ENCODE measurements around the gene PSMD3.

Gene PSMD3

DNA sequence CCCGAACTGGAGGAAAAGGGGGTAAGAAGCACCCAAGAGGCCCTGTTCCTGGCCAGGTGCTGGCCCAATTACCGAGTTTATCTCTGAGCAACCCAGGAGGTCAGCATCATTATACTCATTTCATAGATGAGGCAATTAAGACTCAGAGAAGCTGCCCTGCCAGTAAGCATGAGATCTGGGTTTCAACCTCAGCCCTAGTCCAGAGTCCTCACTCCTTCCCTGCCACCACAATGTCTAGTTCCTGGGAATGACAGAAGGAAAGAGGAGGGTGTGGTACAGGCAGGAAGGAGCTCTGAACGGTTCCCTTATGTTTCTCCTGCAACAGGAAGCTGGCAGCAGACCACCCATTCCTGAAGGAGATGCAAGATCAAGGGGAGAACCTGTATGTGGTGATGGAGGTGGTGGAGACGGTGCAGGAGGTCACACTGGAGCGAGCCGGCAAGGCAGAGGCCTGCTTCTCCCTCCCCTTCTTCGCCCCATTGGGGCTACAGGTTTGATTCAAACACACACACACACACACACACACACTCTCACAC, 10.4 kb upstream of the PSMD3 start:
- H3K27me3 Mint-ChIP-seq = peaks cover 92% of the 10 kb centered on the region
- CTCF ChIA-PET = interaction anchor here (1.5 kb wide), 1 partner anchor 10 kb away, joined by 4 read pairs; the partner anchor contains the start of gene PSMD3
- no peak overlapping the region for H3K4me3 Mint-ChIP-seq
- DNase-seq = no peak
- H3K9me3 Mint-ChIP-seq = no peaks in the 10 kb centered on the region
- peaks cover 8% of the 10 kb centered on the region for H3K4me1 Mint-ChIP-seq
- no peak overlapping the region for H3K27ac Mint-ChIP-seq
- no peaks in the 10 kb centered on the region for H3K36me3 Mint-ChIP-seq

DNA sequence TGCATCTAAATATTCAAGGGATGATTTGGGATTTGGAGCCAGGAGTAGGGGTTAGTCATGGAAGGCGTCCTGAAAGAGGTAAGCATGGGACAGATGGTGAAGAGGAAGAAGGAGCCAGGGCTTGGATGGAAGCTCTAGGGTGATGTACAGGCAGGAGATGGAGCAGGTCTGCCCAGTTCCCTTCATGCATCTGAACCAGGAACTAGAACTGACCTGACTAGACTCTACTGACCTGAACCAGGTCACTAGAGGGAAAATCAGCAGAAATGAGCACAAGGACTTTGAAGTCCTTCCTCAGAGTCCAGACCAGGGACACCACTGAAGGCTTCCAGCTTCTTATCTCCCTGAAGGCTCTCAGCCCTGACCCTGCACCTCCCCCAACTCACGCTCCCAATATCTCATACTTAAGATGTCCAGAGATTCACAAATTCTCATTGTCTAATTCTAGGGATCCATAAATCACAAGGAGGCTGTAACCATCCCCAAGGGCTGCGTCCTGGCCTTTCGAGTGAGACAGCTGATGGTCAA, 9.5 kb upstream of the PSMD3 start:
- Mint-ChIP-seq H3K27me3 (peaks cover 91% of the 10 kb centered on the region), H3K27ac (no peak overlapping the region), H3K36me3 (no peaks in the 10 kb centered on the region), H3K4me3 (no peak overlapping the region), H3K4me1 (peaks cover 8% of the 10 kb centered on the region), H3K9me3 (no peaks in the 10 kb centered on the region)
- CTCF ChIA-PET = interaction anchor here (1.2 to 1.5 kb wide), 2 partner anchors 10 to 12 kb away, joined by 3 to 4 read pairs; partner anchors contain the start of gene PSMD3
- DNase-seq = no peak

DNA sequence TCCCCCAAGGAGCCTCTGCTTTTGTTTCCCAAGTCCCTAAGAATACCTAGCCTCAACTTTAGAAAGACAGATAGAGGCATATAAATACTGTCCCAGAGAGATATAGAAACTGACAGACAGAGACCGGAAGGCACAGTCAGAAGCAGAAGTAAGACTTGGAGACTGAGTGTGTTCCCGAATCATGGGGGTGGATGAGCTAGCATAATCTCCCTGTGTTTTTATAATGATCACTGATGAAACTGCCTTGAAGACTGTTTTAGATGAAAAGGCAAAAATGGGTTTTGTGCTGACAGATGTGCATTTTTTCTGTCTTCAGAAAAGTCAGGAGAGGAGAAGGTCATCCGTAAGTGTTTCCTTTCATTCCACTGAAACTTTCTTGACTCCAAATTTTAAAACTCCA, 8.3 kb upstream of the PSMD3 start:
- CTCF ChIA-PET = interaction anchor here (1.0 to 1.2 kb wide), 2 partner anchors 13 to 41 kb away, joined by 3 read pairs; no protein-coding TSS in a partner anchor
- no peak for DNase-seq
- H3K9me3 Mint-ChIP-seq = no peaks in the 10 kb centered on the region
- H3K36me3 Mint-ChIP-seq = no peaks in the 10 kb centered on the region
- H3K4me1 Mint-ChIP-seq = peaks cover 5% of the 10 kb centered on the region
- H3K4me3 Mint-ChIP-seq = no peak overlapping the region
- peaks cover 89% of the 10 kb centered on the region for H3K27me3 Mint-ChIP-seq
- H3K27ac Mint-ChIP-seq = no peak overlapping the region

DNA sequence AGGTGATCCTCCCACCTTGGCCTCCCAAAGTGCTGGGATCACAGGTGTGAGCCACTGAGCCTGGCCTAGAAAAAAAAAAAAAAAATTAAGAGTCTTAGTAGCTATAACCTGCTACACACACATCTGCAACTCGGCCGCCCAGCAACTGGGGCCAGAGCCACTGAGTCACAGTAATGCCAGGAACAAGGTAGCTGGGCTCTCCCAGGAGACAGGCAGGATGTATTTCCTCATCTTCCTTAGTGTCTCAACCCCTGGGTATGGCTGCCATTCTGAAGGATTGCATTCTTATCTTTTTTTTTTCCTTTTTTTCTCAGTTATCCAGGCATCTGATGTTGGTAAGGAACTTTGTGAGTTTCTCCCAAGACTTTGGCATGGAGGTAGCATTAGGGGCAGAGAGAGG, 7.1 kb upstream of the PSMD3 start:
- H3K27me3 Mint-ChIP-seq = peaks cover 88% of the 10 kb centered on the region
- no peak for DNase-seq
- H3K9me3 Mint-ChIP-seq = no peaks in the 10 kb centered on the region
- no peak overlapping the region for H3K27ac Mint-ChIP-seq
- H3K4me3 Mint-ChIP-seq = no peak overlapping the region
- no peaks in the 10 kb centered on the region for H3K36me3 Mint-ChIP-seq
- CTCF ChIA-PET = no interaction called here
- peaks cover 4% of the 10 kb centered on the region for H3K4me1 Mint-ChIP-seq

DNA sequence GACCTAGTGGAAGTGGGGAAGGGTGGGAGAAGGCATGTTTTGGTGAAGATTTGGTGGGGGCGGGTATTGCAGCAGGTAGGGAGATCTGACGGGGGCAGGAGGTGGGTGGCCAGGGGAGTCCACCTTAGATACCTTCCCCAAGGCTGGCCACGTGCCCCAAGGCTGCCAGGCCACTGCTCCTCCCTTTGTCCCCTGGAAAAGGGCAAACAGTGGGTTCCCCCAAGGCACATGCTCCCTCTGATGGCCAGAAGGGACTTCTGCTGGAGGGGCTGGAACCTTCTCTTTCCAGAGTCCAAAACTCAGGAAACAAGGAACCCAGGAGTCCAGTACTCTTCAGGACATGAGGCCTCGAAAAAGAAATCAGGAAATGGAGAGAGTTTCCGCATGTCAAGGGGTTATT, 6.2 kb upstream of the PSMD3 start:
- H3K4me3 Mint-ChIP-seq = no peak overlapping the region
- H3K4me1 Mint-ChIP-seq = peaks cover 5% of the 10 kb centered on the region
- CTCF ChIA-PET = interaction anchor here (2.1 kb wide), 1 partner anchor 16 kb away, joined by 7 read pairs; no protein-coding TSS in a partner anchor
- no peaks in the 10 kb centered on the region for H3K9me3 Mint-ChIP-seq
- DNase-seq = no peak
- no peak overlapping the region for H3K27ac Mint-ChIP-seq
- H3K36me3 Mint-ChIP-seq = no peaks in the 10 kb centered on the region
- H3K27me3 Mint-ChIP-seq = peaks cover 86% of the 10 kb centered on the region

DNA sequence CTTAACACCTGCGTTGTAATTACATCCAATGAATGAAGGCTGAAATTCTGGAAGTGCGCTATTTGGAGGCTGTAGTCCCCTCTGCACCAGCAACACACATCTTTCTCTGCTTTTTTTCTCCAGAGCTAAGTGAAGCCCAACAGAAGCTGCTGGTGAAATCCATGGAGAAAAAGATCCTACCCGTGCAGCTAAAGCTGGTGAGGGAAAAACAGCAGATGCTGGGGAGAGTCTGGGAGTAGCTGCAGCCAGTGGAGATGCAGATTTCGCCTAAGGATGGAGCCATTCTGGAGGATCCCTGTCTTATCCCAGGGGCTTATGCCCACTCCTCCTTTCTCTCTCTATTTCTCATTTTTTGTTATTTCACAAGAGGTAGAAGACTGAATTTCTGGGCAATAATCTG, 4.8 kb upstream of the PSMD3 start:
- Mint-ChIP-seq H3K4me3 (no peak overlapping the region), H3K4me1 (peaks cover 14% of the 10 kb centered on the region)

DNA sequence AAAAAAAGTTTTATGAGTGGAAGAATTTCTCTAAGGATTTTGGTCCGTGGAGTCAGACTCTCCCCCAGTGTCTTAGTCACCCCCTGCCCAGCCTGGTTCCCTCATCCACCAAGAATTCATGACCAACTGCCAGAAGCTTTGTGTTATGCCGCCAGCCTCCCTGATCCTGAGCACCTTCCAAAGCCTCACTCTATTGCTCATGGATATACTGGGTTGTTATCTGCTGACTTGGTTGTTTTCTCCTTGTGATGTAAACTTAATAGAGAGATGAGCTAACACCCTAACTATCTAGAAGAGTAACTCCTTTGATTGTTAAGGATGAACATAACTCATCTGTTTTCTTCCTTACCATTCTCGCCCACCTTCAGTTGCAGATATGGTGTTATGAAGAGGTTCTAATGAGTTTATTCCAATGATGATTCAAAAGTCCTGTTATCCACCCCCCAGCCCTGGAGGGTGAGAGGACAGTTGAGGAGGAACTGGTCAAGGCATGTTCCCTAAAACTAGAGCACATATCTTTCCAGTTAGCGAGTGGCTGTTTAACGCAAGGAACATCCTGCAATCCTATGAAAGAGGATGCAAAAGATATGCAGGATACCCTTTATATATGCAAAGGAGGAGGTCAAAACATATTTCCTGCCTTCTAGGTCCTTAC, 1.5 kb upstream of the PSMD3 start:
- DNase-seq = no peak
- H3K4me1 Mint-ChIP-seq = peaks cover 31% of the 10 kb centered on the region
- CTCF ChIA-PET = interaction anchor here (0.7 to 4.0 kb wide), 9 partner anchors 23 to 357 kb away, joined by 3 to 53 read pairs (median 5); partner anchors contain the start of gene MIEN1
- peak overlapping the region; percentile 14 for H3K4me3 Mint-ChIP-seq
- H3K9me3 Mint-ChIP-seq = no peaks in the 10 kb centered on the region
- peaks cover 46% of the 10 kb centered on the region for H3K27me3 Mint-ChIP-seq
- peaks cover 6% of the 10 kb centered on the region for H3K36me3 Mint-ChIP-seq
- no peak overlapping the region for H3K27ac Mint-ChIP-seq

More for the DNA sequence above, 4.8 kb upstream of the PSMD3 start:
- peaks cover 79% of the 10 kb centered on the region for H3K27me3 Mint-ChIP-seq
- H3K9me3 Mint-ChIP-seq = no peaks in the 10 kb centered on the region
- no peak for DNase-seq
- H3K27ac Mint-ChIP-seq = no peak overlapping the region
- CTCF ChIA-PET = interaction anchor here (0.6 to 2.1 kb wide), 5 partner anchors 17 to 1389 kb away, joined by 3 to 7 read pairs (median 3); partner anchors contain the start of gene CSF3
- H3K36me3 Mint-ChIP-seq = no peaks in the 10 kb centered on the region

DNA sequence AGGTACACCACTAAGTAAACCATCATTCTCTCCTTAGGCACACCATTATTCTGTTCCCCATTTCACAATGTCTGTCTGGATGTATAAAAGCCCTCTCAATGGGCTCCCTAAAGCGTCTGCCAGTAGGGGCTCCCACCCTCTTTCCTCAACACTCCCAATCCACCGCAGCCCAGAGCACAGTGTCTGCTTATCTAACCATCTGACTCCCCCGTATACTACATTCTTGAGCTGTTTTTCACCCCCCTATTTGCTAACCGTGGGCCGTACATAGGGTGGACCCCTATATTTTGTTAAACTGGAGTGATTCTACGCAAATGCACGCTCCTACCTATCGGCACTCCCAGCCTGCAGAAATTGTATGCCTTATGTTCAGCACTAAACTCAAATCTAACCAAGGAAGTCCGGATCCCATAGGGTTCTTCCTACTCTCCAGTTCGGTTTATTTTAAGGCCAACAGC, 685 bp upstream of the PSMD3 start:
- peak; percentile 40 for DNase-seq
- CTCF ChIA-PET = interaction anchor here (0.8 to 4.0 kb wide), 13 partner anchors 12 to 358 kb away, joined by 3 to 53 read pairs (median 3); partner anchors contain the start of genes CSF3, MIEN1, NR1D1 and ORMDL3
- Mint-ChIP-seq H3K4me3 (peak overlapping the region; percentile 86), H3K27ac (peak overlapping the region; percentile 93), H3K36me3 (peaks cover 12% of the 10 kb centered on the region), H3K4me1 (peaks cover 33% of the 10 kb centered on the region), H3K27me3 (peaks cover 38% of the 10 kb centered on the region), H3K9me3 (no peaks in the 10 kb centered on the region)

DNA sequence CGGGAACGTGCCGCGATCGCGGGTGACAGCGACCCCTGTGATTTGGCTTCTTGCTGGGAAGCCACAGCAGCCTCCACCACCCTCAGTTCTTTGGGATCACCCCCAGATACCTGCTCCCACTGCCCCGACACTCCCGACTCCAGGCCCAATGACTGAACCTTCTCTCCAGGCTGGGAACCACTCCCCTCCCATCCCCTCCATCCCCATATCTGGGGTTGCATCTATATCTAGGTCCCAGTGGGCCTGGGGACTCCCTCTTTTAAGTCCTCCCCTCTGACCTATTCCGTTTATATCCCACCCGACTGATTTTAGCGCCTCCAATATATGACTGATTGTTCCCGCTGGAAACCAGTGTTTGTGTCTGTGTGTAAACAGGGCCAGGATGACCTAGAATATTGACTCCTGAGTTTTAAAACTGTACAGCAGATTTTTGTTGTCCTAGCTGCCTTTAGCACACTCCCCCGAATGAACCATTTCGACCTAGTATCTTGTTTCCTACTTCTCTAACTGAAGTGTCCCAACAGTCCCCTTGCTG, 667 bp downstream of the PSMD3 start:
- Mint-ChIP-seq H3K4me3 (peak overlapping the region; percentile 86), H3K9me3 (no peaks in the 10 kb centered on the region), H3K27ac (peak overlapping the region; percentile 93), H3K4me1 (peaks cover 33% of the 10 kb centered on the region), H3K36me3 (peaks cover 23% of the 10 kb centered on the region), H3K27me3 (peaks cover 28% of the 10 kb centered on the region)
- CTCF ChIA-PET = interaction anchor here (0.7 to 4.0 kb wide), 15 partner anchors 10 to 360 kb away, joined by 3 to 53 read pairs (median 3); partner anchors contain the start of gene CSF3
- no peak for DNase-seq

DNA sequence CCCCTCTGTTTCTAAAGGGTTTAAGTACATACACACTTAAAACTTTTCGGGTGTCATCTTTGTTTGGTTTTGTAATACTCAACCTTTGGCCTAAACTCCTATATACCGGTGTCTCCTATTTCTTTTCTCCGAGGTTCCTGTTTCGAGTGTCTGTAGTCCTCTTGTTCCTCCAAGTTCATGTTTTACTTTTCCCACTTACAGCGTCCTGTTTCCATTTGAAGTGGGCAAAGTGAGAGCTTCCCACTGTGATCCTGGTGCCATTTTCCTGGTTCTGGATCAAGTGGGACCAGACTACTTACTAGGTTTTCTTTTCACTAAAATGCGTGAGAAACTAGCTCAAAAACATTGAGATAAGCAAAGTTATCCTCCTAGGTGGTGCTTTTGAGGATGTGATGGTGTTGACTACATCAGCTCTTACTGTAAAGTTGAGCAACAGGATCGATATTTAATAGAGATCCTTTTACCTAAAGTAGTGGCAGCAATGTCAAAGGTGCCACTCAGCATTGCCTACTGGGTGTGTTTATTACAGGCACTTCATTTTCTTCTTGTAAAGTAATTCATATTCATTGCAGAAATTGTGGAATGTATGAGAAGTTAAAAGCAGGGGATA, 1.3 kb downstream of the PSMD3 start:
- peak overlapping the region; percentile 93 for H3K27ac Mint-ChIP-seq
- H3K9me3 Mint-ChIP-seq = no peaks in the 10 kb centered on the region
- H3K4me1 Mint-ChIP-seq = peaks cover 33% of the 10 kb centered on the region
- H3K27me3 Mint-ChIP-seq = peaks cover 24% of the 10 kb centered on the region
- no peak for DNase-seq
- CTCF ChIA-PET = interaction anchor here (1.1 to 4.0 kb wide), 4 partner anchors 25 to 360 kb away, joined by 4 to 53 read pairs (median 6); no protein-coding TSS in a partner anchor
- peak overlapping the region; percentile 86 for H3K4me3 Mint-ChIP-seq
- peaks cover 28% of the 10 kb centered on the region for H3K36me3 Mint-ChIP-seq

DNA sequence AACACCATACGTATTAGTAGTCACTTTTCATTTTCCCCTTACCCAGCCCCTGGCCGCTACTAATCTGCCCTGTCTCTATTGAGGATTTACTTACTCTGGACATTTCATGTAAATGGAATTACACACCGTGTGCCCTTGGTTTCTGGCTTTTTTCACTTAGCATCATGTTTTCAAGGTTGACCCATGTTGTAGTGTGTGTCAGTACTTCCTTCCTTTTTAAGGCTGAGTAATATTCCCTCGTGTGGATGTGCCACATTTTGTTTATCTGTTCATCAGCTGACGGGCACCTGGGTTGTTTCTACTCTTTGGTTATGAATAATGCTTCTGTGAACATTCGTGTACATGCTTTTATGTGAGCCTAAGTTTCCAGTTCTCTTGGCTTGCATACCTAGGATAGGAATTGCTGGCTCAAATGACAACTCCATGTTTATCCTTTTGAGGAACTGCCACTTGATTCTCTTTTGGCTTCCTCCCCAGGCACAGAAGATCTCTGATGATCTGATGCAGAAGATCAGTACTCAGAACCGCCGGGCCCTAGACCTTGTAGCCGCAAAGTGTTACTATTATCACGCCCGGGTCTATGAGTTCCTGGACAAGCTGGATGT, 7.7 kb downstream of the PSMD3 start:
- Mint-ChIP-seq H3K36me3 (peaks cover 68% of the 10 kb centered on the region), H3K27ac (no peak overlapping the region)
- CTCF ChIA-PET = interaction anchor here (1.1 kb wide), 1 partner anchor 97 kb away, joined by 3 read pairs; no protein-coding TSS in a partner anchor

DNA sequence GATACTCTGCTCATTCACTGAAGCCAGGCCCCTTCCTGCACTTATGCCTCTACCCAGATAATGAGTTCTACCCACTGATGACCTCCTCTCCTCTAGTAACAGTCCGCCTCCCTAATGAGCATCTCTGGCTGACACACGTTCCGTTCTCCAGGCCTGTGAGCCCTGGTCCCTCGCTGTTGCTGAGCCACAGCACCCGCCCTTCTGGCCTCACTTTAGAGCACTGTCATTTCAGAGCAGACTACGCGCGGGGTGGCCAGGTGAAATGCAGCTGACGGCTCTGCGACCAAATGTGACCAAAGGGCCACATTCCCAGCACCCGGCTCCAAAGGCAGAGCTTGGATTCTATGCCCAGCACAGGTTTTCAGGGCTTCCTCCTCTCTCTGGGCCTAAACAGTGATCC, 13.8 kb downstream of the PSMD3 start:
- Mint-ChIP-seq H3K4me1 (no peaks in the 10 kb centered on the region), H3K27me3 (no peaks in the 10 kb centered on the region), H3K9me3 (no peaks in the 10 kb centered on the region), H3K4me3 (no peak overlapping the region), H3K36me3 (peaks cover 58% of the 10 kb centered on the region), H3K27ac (no peak overlapping the region)
- CTCF ChIA-PET = no interaction called here
- DNase-seq = no peak

More for the DNA sequence above, 7.7 kb downstream of the PSMD3 start:
- Mint-ChIP-seq H3K4me3 (no peak overlapping the region), H3K4me1 (peaks cover 6% of the 10 kb centered on the region), H3K27me3 (no peaks in the 10 kb centered on the region), H3K9me3 (no peaks in the 10 kb centered on the region)
- no peak for DNase-seq

DNA sequence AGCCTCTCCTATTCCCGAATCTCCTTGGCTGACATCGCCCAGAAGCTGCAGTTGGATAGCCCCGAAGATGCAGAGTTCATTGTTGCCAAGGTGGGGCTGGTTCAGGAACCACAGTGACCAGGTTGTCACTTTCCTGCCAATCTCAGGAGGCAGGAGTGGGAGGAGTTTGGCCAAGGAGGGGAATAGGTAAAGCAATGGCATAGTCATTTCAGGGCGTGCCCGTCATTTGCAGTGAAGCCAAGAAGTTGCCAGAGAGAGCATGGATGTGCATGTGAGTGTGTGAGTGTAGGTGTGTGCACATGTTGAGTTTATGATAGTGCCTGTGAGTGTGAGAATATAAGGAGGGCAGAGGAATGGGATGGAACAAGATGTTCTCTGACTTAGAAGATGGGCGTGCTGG, 14.8 kb downstream of the PSMD3 start:
- peaks cover 54% of the 10 kb centered on the region for H3K36me3 Mint-ChIP-seq
- no peak overlapping the region for H3K4me3 Mint-ChIP-seq
- H3K27ac Mint-ChIP-seq = no peak overlapping the region

More for the DNA sequence above, 14.8 kb downstream of the PSMD3 start:
- Mint-ChIP-seq H3K9me3 (no peaks in the 10 kb centered on the region), H3K4me1 (no peaks in the 10 kb centered on the region), H3K27me3 (no peaks in the 10 kb centered on the region)
- CTCF ChIA-PET = no interaction called here
- DNase-seq = no peak

Data from activated naive CD4-positive, alpha-beta T cell treated with anti-CD3 and anti-CD28 coated beads, Interleukin-2, amount 10 ng/mL, durations not matched to agents 7 days and 5 days (primary cell).